HepG2 (cell line): ENCODE results near the gene SYNGR1. TPM values are rescaled to one million over a fixed set of nuclear protein-coding genes. Genes with fewer than 3 reads are reported as not detected.

Source experiments
- ATAC-seq: fragments of 200-7000 bp; cut with Tn5 transposase; 3 replicates; pipeline ENCODE4 v1.9.1; 2020; ENCODE audit warnings: mild to moderate bottlenecking, moderate library complexity
- BruUV-seq: library from RNA; stranded (reverse); fragments of 400-500 nt; replicated peaks from 2 replicates; lab custom pipeline; 2021; lab: Mats Ljungman, UMichigan
- CTCF ChIA-PET: fragments of 300-600 bp; formaldehyde crosslinking; extraction: SDS; loops from one replicate; lab custom pipeline; 2021; ENCODE audit warnings: low total read pairs, inconsistent platforms, low intra/inter-chr PET ratio; lab: Yijun Ruan, JAX
- POLR2A ChIA-PET: fragments of 350-600 bp; sonication (Branson Sonifier 250); formaldehyde crosslinking; loops from one replicate; lab custom pipeline; 2020; ENCODE audit warnings: antibody characterized with exemption, inconsistent platforms; lab: Yijun Ruan, JAX
- DNase-seq: peaks from one replicate; pipeline ENCODE4 v3.0.0-alpha.2; 2015; ENCODE audit warnings: low spot score
- FAIRE-seq: peaks from 3 replicates; lab custom pipeline; 2011; peaks lifted over from hg19 to GRCh38; lab: Jason Lieb, UNC
- H2AFZ ChIP-seq: one replicate; pipeline ENCODE4 v1.6.1; 2011; ENCODE audit warnings: low read length, inconsistent platforms
- H3K27ac ChIP-seq: fragments of 300-600 bp; 3 replicates; pipeline ENCODE4 v1.8.0; 2011; ENCODE audit warnings: mixed run types, mild to moderate bottlenecking, mixed read lengths, low read length, inconsistent platforms; ENCODE audit not compliant: insufficient read depth; ENCODE audit errors: extremely low read length
- H3K27me3 ChIP-seq, 2 experiments: fragments of 200-600 bp in 1 of 2; 2 replicates in 1 of 2; 3 replicates in 1 of 2; pipeline versions ENCODE4 v1.6.0 to v1.8.0; 2011; ENCODE audit warnings: low read length in 2 of 2, mild to moderate bottlenecking in 2 of 2, moderate library complexity in 2 of 2, inconsistent platforms in 1 of 2; ENCODE audit not compliant: insufficient read depth in 2 of 2, control insufficient read depth in 1 of 2
- H3K36me3 ChIP-seq, 2 experiments: fragments of 200-600 bp in 1 of 2; replicated peaks in 1 of 2; 2 replicates in 1 of 2; 3 replicates in 1 of 2; pipeline versions ENCODE4 v1.5.1 to v1.8.0; 2011; ENCODE audit warnings: low read length in 2 of 2, inconsistent platforms in 1 of 2; ENCODE audit not compliant: insufficient read depth in 2 of 2, control insufficient read depth in 1 of 2
- H3K4me1 ChIP-seq: 2 replicates; pipeline ENCODE4 v1.5.1; 2012; ENCODE audit warnings: low read length, inconsistent platforms; ENCODE audit not compliant: insufficient read depth
- H3K4me2 ChIP-seq: 2 replicates; pipeline ENCODE4 v1.6.0; 2011; ENCODE audit warnings: low read depth, low read length, inconsistent platforms
- H3K4me3 ChIP-seq, 3 experiments: fragments of 200-600 bp in 1 of 3; sonication (generic), shearing (Covaris generic) in 1 of 3; replicated peaks in 1 of 3; 2 replicates each; pipeline ENCODE4 v1.5.1; 2011 to 2016; ENCODE audit warnings: low read length in 3 of 3, inconsistent platforms in 2 of 3, low read depth in 2 of 3, mild to moderate bottlenecking in 2 of 3, control low read depth in 1 of 3, mixed read lengths in 1 of 3; ENCODE audit not compliant: insufficient read depth in 1 of 3
- H3K79me2 ChIP-seq: one replicate; pipeline ENCODE4 v1.6.1; 2011; ENCODE audit warnings: low read length, inconsistent platforms; ENCODE audit not compliant: insufficient read depth
- H3K9ac ChIP-seq: 2 replicates; pipeline ENCODE4 v1.6.0; 2011; ENCODE audit warnings: mild to moderate bottlenecking, low read depth, low read length, inconsistent platforms; ENCODE audit not compliant: insufficient read depth
- H3K9me3 ChIP-seq: 2 replicates; pipeline ENCODE4 v1.5.1; 2012; ENCODE audit warnings: mild to moderate bottlenecking, low read length
- H4K20me1 ChIP-seq: 2 replicates; pipeline ENCODE4 v1.6.0; 2011; ENCODE audit warnings: inconsistent platforms, mild to moderate bottlenecking, low read length, moderate library complexity; ENCODE audit not compliant: insufficient read depth
- JARID2 ChIP-seq: sonication (generic); formaldehyde crosslinking; IDR thresholded peaks from 2 replicates; pipeline ENCODE4 v1.8.1; 2023; ENCODE audit warnings: missing genetic modification reagents, inconsistent platforms; ENCODE audit not compliant: insufficient replicate concordance
- MED13 ChIP-seq: sonication (generic); formaldehyde crosslinking; IDR thresholded peaks from 2 replicates; pipeline ENCODE4 v1.5.0; 2020; ENCODE audit warnings: missing genetic modification reagents
- MXD3 ChIP-seq: IDR thresholded peaks from 2 replicates; pipeline ENCODE4 v1.6.1; 2016; ENCODE audit warnings: mild to moderate bottlenecking, missing biosample characterization, missing genetic modification reagents
- NFAT5 ChIP-seq: sonication (generic); formaldehyde crosslinking; IDR thresholded peaks from 2 replicates; pipeline ENCODE4 v1.4.0; 2020; ENCODE audit warnings: missing genetic modification reagents
- POLR2A ChIP-seq, 2 experiments: IDR thresholded peaks; 2 replicates each; pipeline ENCODE4 v1.6.1; 2011; ENCODE audit warnings: low read depth in 2 of 2, low read length in 2 of 2, mild to moderate bottlenecking in 1 of 2, moderate library complexity in 1 of 2; ENCODE audit not compliant: insufficient read depth in 1 of 2
- YEATS4 ChIP-seq: sonication (generic); formaldehyde crosslinking; IDR thresholded peaks from 2 replicates; pipeline ENCODE4 v1.4.0; 2020; ENCODE audit warnings: missing genetic modification reagents, borderline replicate concordance
- ZBTB46 ChIP-seq: sonication (generic); formaldehyde crosslinking; IDR thresholded peaks from 2 replicates; pipeline ENCODE4 v1.4.0; 2020; ENCODE audit warnings: mild to moderate bottlenecking, missing genetic modification reagents, borderline replicate concordance
- ZFP37 ChIP-seq: sonication (generic); formaldehyde crosslinking; IDR thresholded peaks from 2 replicates; pipeline ENCODE4 v1.4.0; 2020; ENCODE audit warnings: missing genetic modification reagents, borderline replicate concordance
- ZNF224 ChIP-seq: sonication (generic); formaldehyde crosslinking; IDR thresholded peaks from 2 replicates; pipeline ENCODE4 v1.5.0; 2020; ENCODE audit warnings: mild to moderate bottlenecking, missing genetic modification reagents
- ZNF563 ChIP-seq: sonication (generic); formaldehyde crosslinking; IDR thresholded peaks from 2 replicates; pipeline ENCODE4 v1.8.0; 2022; ENCODE audit warnings: mild to moderate bottlenecking, moderate library complexity, missing genetic modification reagents
- ZNF614 ChIP-seq: IDR thresholded peaks from 2 replicates; pipeline ENCODE4 v1.6.1; 2018; ENCODE audit warnings: missing biosample characterization, missing genetic modification reagents, inconsistent platforms, borderline replicate concordance
- ZNF768 ChIP-seq: sonication (generic); formaldehyde crosslinking; IDR thresholded peaks from 2 replicates; pipeline ENCODE4 v1.4.0; 2020; ENCODE audit warnings: missing genetic modification reagents
- WGBS: methylation state at CpG from one replicate; pipeline ENCODE4 v1.1.6; 2017; ENCODE audit warnings: low lambda C conversion rate; 5-methylcytosine and 5-hydroxymethylcytosine counted together
- in situ Hi-C: cut with HindIII; loops from 2 replicates; pipeline ENCODE4 v1.10.0; 2017; ENCODE audit warnings: low pct_unique_long_range_greater_than_20kb; ENCODE audit not compliant: extremely low pct_ligation_motif_present
- intact Hi-C: fragments of 100-400 bp; cut with micrococcal nuclease; formaldehyde crosslinking; loops from one replicate; pipeline ENCODE4 v1.10.0; 2022; ENCODE audit not compliant: unreplicated experiment
- polyA plus RNA-seq, 8 experiments: library from polyadenylated mRNA; depleted of rRNA in 3 of 8; stranded (reverse) in 7 of 8; unstranded in 1 of 8; fragments of >200 nt; fragmentation: Illumina TruSeq in 4 of 8; extraction: Trizol in 4 of 8; gene quantifications; 2 replicates each; pipeline versions ENCODE4 v1.2.1 to v1.2.3, GENCODE V29; 2011 to 2016; ENCODE audit warnings: low read depth in 4 of 8, missing spikeins in 1 of 8, mixed read lengths in 1 of 8; ENCODE audit not compliant: insufficient read depth in 1 of 8
- total RNA-seq, 5 experiments: library from RNA; depleted of rRNA; stranded (reverse); fragments of >200 nt; fragmentation: Illumina TruSeq; extraction: Trizol; gene quantifications; 2 replicates each; pipeline ENCODE4 v1.2.3, GENCODE V29; 2016; ENCODE audit warnings: low read depth in 1 of 5
- TF ChIP-seq, protein P1 (sequence below), 2 experiments: fragments of 450-650 bp in 1 of 2; sonication (generic) in 1 of 2; formaldehyde crosslinking; IDR thresholded peaks; 2 replicates each; pipeline versions ENCODE4 v1.5.0 to v1.8.0; 2020 to 2022; ENCODE audit warnings: mild to moderate bottlenecking in 1 of 2, missing genetic modification reagents in 1 of 2
- TF ChIP-seq, protein P2 (sequence below): IDR thresholded peaks from 2 replicates; pipeline ENCODE4 v1.6.1; 2018; ENCODE audit warnings: missing genetic modification reagents, mild to moderate bottlenecking, missing compliant biosample characterization

Gene SYNGR1
- total and polyA plus RNA-seq, 2 of the 13 experiments (the other 11 are each of a cell fraction or from before 2014, with no cell fraction given), result 0.27 to 2.7 TPM

GRCh38 chr22:39317084-39317774, 32.6 kb upstream of the SYNGR1 start:
- intact Hi-C loops, result loop anchor here (5.0 kb wide), 1 partner anchor 75 kb away; the partner anchor contains the start of gene PDGFB
- H3K36me3 ChIP-seq, result peaks cover 41 to 65% of the 10 kb centered on the region in 2 experiments
- peaks cover 53% of the 10 kb centered on the region for H3K4me1 ChIP-seq
- 37% methylated on average over 9 of the region's 9 CpGs for WGBS
- H2AFZ ChIP-seq, result no peak overlapping the region
- DNase-seq (no peak), ATAC-seq (no peak), FAIRE-seq (no peak)
- H3K27ac ChIP-seq, result peak overlapping the region; percentile 97
- H3K9me3 ChIP-seq, result no peaks in the 10 kb centered on the region
- peak overlapping the region; percentile 94 for H3K4me2 ChIP-seq
- peaks cover 69% of the 10 kb centered on the region for H4K20me1 ChIP-seq
- H3K4me3 ChIP-seq, result peak overlapping the region; percentile 76 to 94 (median 87)
- in situ Hi-C loops, result no loop called here
- H3K27me3 ChIP-seq, result no peaks in the 10 kb centered on the region; a peak in 1 of 5 replicates
- POLR2A ChIA-PET, result interaction anchor here (0.8 to 5.2 kb wide), 13 partner anchors 7 to 205 kb away, joined by 4 to 93 read pairs (median 25); partner anchors contain the start of gene ATF4
- peaks cover 46% of the 10 kb centered on the region for H3K79me2 ChIP-seq
- BruUV-seq, result no TSS peak
- peak overlapping the region; percentile 98 for H3K9ac ChIP-seq
- CTCF ChIA-PET, result no interaction called here
- no peak for TF ChIP-seq ZFP37 (CRISPR knock-in tag)
- TF ChIP-seq POLR2A (IDR thresholded peaks at IDR 0.05; ENCODE audit: insufficient read depth in 1 of 2, low read depth in 2 of 2, low read length in 2 of 2), result peak; percentile 39 to 41
- no peak for TF ChIP-seq YEATS4 (CRISPR knock-in tag)
- no peak for TF ChIP-seq ZNF563 (CRISPR knock-in tag)
- no peak for TF ChIP-seq ZNF768 (CRISPR knock-in tag)
- TF ChIP-seq JARID2 (CRISPR knock-in tag), result no peak
- no peak for TF ChIP-seq NFAT5 (CRISPR knock-in tag)
- TF ChIP-seq ZBTB46 (CRISPR knock-in tag), result no peak
- no peak for TF ChIP-seq MXD3
- TF ChIP-seq, protein P1, sequence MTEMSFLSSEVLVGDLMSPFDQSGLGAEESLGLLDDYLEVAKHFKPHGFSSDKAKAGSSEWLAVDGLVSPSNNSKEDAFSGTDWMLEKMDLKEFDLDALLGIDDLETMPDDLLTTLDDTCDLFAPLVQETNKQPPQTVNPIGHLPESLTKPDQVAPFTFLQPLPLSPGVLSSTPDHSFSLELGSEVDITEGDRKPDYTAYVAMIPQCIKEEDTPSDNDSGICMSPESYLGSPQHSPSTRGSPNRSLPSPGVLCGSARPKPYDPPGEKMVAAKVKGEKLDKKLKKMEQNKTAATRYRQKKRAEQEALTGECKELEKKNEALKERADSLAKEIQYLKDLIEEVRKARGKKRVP (CRISPR knock-in tag; IDR thresholded peaks at IDR 0.05), result no peak
- TF ChIP-seq, protein P2, sequence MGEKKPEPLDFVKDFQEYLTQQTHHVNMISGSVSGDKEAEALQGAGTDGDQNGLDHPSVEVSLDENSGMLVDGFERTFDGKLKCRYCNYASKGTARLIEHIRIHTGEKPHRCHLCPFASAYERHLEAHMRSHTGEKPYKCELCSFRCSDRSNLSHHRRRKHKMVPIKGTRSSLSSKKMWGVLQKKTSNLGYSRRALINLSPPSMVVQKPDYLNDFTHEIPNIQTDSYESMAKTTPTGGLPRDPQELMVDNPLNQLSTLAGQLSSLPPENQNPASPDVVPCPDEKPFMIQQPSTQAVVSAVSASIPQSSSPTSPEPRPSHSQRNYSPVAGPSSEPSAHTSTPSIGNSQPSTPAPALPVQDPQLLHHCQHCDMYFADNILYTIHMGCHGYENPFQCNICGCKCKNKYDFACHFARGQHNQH (CRISPR knock-in tag), result no peak
- no peak for TF ChIP-seq ZNF224 (CRISPR knock-in tag)
- TF ChIP-seq ZNF614 (CRISPR knock-in tag), result no peak
- TF ChIP-seq MED13 (CRISPR knock-in tag), result no peak
